Fibroblast of the conjunctiva (primary cell): ENCODE data around the gene TRIM59.
A peak's percentile ranks its signal among the peaks of the same experiment; 100 is the strongest.

Experiments
- DNase-seq: peaks from one replicate; pipeline ENCODE4 v3.0.0-alpha.2; 2010; ENCODE audit warnings: low read depth

Gene TRIM59

GRCh38 chr3:160449636-160450598, at the start of gene TRIM59:
Gene TRIM59, minus strand, starts transcription at chr3:160449786. Its CDS starts 10,603 bp downstream, at chr3:160439183.
- DNase-seq = peak; percentile 97

GRCh38 chr3:160498202-160498601, 48.6 kb upstream of the TRIM59 start:
- no peak for DNase-seq

- no peak for DNase-seq
Observed at GRCh38 chr3:160490166-160490565, 40.6 kb upstream of the TRIM59 start.

- DNase-seq = peak; percentile 45
Observed at GRCh38 chr3:160486459-160486869, 36.9 kb upstream of the TRIM59 start.

GRCh38 chr3:160482796-160483195, 33.2 kb upstream of the TRIM59 start:
- no peak for DNase-seq

GRCh38 chr3:160481856-160482255, 32.3 kb upstream of the TRIM59 start:
- no peak for DNase-seq

GRCh38 chr3:160480931-160481330, 31.3 kb upstream of the TRIM59 start:
- no peak for DNase-seq

- DNase-seq = no peak
Observed at GRCh38 chr3:160479376-160479775, 29.8 kb upstream of the TRIM59 start.

GRCh38 chr3:160478338-160478737, 28.8 kb upstream of the TRIM59 start:
- no peak for DNase-seq

- DNase-seq = no peak
Observed at GRCh38 chr3:160477750-160478149, 28.2 kb upstream of the TRIM59 start.

GRCh38 chr3:160475884-160476283, 26.3 kb upstream of the TRIM59 start:
- no peak for DNase-seq

GRCh38 chr3:160475153-160475552, 25.6 kb upstream of the TRIM59 start:
- no peak for DNase-seq

- DNase-seq = peak; percentile 39
Observed at GRCh38 chr3:160474416-160474838, 24.8 kb upstream of the TRIM59 start.

- peak; percentile 92 for DNase-seq
Observed at GRCh38 chr3:160473978-160474377, 24.4 kb upstream of the TRIM59 start.

GRCh38 chr3:160473221-160473620, 23.6 kb upstream of the TRIM59 start:
- DNase-seq = peak; percentile 20

- DNase-seq = no peak
Observed at GRCh38 chr3:160472344-160472743, 22.8 kb upstream of the TRIM59 start.

GRCh38 chr3:160471892-160472291, 22.3 kb upstream of the TRIM59 start:
- DNase-seq = no peak

- DNase-seq = no peak
Observed at GRCh38 chr3:160470181-160470580, 20.6 kb upstream of the TRIM59 start.

- DNase-seq = no peak
Observed at GRCh38 chr3:160464971-160465370, 15.4 kb upstream of the TRIM59 start.

GRCh38 chr3:160464321-160464720, 14.7 kb upstream of the TRIM59 start:
- no peak for DNase-seq

- DNase-seq = no peak
Observed at GRCh38 chr3:160460033-160460432, 10.4 kb upstream of the TRIM59 start.

GRCh38 chr3:160459450-160459970, 9.9 kb upstream of the TRIM59 start:
- DNase-seq = no peak

GRCh38 chr3:160458151-160458550, 8.6 kb upstream of the TRIM59 start:
- DNase-seq = no peak
